ENCODE data around the gene EIF4E1B. TPM values are rescaled to one million over a fixed set of nuclear protein-coding genes. Genes with fewer than 3 reads are reported as not detected.

Gene EIF4E1B
- polyA plus RNA-seq, 1 donor from 2014 or later, result 0.82 TPM

GRCh38 chr5:176667637-176668036, 37.2 kb downstream of the EIF4E1B start:
- Histone ChIP-seq H4K20me1 (ENCODE audit: insufficient read depth) (no peaks in the 10 kb centered on the region), H3K27me3 (ENCODE audit: insufficient read depth, low read depth, low read length) (no peaks in the 10 kb centered on the region), H3K4me2 (ENCODE audit: low read length) (no peak overlapping the region), H3K27ac (ENCODE audit: low read length) (no peak overlapping the region), H3F3A (ENCODE audit: insufficient read depth, low read length, poor library complexity, severe bottlenecking) (no peaks in the 10 kb centered on the region), H3K36me3 (ENCODE audit: insufficient read depth, low read length) (no peaks in the 10 kb centered on the region), H3K4me3 (ENCODE audit: low read length) (no peak overlapping the region), H3K9me3 (ENCODE audit: low read length) (no peaks in the 10 kb centered on the region), H3K9me2 (ENCODE audit: insufficient read depth, low read length) (no peaks in the 10 kb centered on the region), H2AFZ (ENCODE audit: low read depth, low read length) (no peak overlapping the region), H3K79me2 (replicated peaks; ENCODE audit: insufficient read depth, low read length) (no peaks in the 10 kb centered on the region), H3K9ac (ENCODE audit: low read length) (no peak overlapping the region)
- no peak for TF ChIP-seq MXI1 (conservative IDR thresholded peaks at IDR 0.05; ENCODE audit: poor library complexity, severe bottlenecking)
- no peak for TF ChIP-seq SMC3 (conservative IDR thresholded peaks at IDR 0.05; ENCODE audit: poor library complexity)
- no peak for TF ChIP-seq POLR2AphosphoS5 (IDR thresholded peaks at IDR 0.05)
- no peak for TF ChIP-seq RAD21 (conservative IDR thresholded peaks at IDR 0.05)
- no peak for TF ChIP-seq TAF1 (IDR thresholded peaks at IDR 0.05; ENCODE audit: low read depth)
- TF ChIP-seq EZH2 (IDR thresholded peaks at IDR 0.05; ENCODE audit: borderline replicate concordance, insufficient read depth, low read length, poor library complexity, severe bottlenecking), result no peak
- TF ChIP-seq CTCF (IDR thresholded peaks at IDR 0.05; ENCODE audit: poor library complexity, severe bottlenecking), result no peak
- TF ChIP-seq REST (IDR thresholded peaks at IDR 0.05; ENCODE audit: borderline replicate concordance), result no peak
- TF ChIP-seq EP300 (conservative IDR thresholded peaks at IDR 0.05; ENCODE audit: poor library complexity, severe bottlenecking), result no peak

GRCh38 chr5:176670449-176670848, 40.0 kb downstream of the EIF4E1B start:
- TF ChIP-seq RAD21 (conservative IDR thresholded peaks at IDR 0.05) (no peak), POLR2AphosphoS5 (IDR thresholded peaks at IDR 0.05) (no peak), MXI1 (conservative IDR thresholded peaks at IDR 0.05; ENCODE audit: poor library complexity, severe bottlenecking) (no peak), CTCF (IDR thresholded peaks at IDR 0.05; ENCODE audit: poor library complexity, severe bottlenecking) (no peak), TAF1 (IDR thresholded peaks at IDR 0.05; ENCODE audit: low read depth) (no peak), EP300 (conservative IDR thresholded peaks at IDR 0.05; ENCODE audit: poor library complexity, severe bottlenecking) (no peak), EZH2 (IDR thresholded peaks at IDR 0.05; ENCODE audit: borderline replicate concordance, insufficient read depth, low read length, poor library complexity, severe bottlenecking) (no peak), SMC3 (conservative IDR thresholded peaks at IDR 0.05; ENCODE audit: poor library complexity) (no peak), REST (IDR thresholded peaks at IDR 0.05; ENCODE audit: borderline replicate concordance) (no peak)
- Histone ChIP-seq H3K27me3 (ENCODE audit: insufficient read depth, low read depth, low read length) (no peaks in the 10 kb centered on the region), H3F3A (ENCODE audit: insufficient read depth, low read length, poor library complexity, severe bottlenecking) (no peaks in the 10 kb centered on the region)

More at GRCh38 chr5:176670449-176670848, 40.0 kb downstream of the EIF4E1B start:
- H3K27ac ChIP-seq (ENCODE audit: low read length), result no peak overlapping the region
- H2AFZ ChIP-seq (ENCODE audit: low read depth, low read length), result no peak overlapping the region
- no peaks in the 10 kb centered on the region for H3K79me2 ChIP-seq (replicated peaks; ENCODE audit: insufficient read depth, low read length)
- H3K36me3 ChIP-seq (ENCODE audit: insufficient read depth, low read length), result no peaks in the 10 kb centered on the region
- H4K20me1 ChIP-seq (ENCODE audit: insufficient read depth), result no peaks in the 10 kb centered on the region
- H3K9me2 ChIP-seq (ENCODE audit: insufficient read depth, low read length), result no peaks in the 10 kb centered on the region
- no peak overlapping the region for H3K4me2 ChIP-seq (ENCODE audit: low read length)
- no peaks in the 10 kb centered on the region for H3K9me3 ChIP-seq (ENCODE audit: low read length)
- H3K9ac ChIP-seq (ENCODE audit: low read length), result no peak overlapping the region
- no peak overlapping the region for H3K4me3 ChIP-seq (ENCODE audit: low read length)

All from neural cell (in vitro differentiated cells).